Measurements from ENCODE around the gene GALT. TPM values are rescaled to one million over a fixed set of nuclear protein-coding genes. Genes with fewer than 3 reads are reported as not detected.

Gene GALT
- total RNA-seq, 1 donor from 2014 or later: 57.5 TPM

- Mint-ChIP-seq H3K27me3 (ENCODE audit: unreplicated experiment) (no peaks in the 10 kb centered on the region), H3K36me3 (ENCODE audit: unreplicated experiment) (no peaks in the 10 kb centered on the region)
- peak; percentile 65 for TF ChIP-seq CTCF (IDR thresholded peaks at IDR 0.05; ENCODE audit: partially characterized antibody, unreplicated experiment)
These were observed 28.7 kb downstream of the GALT start for GRCh38 chr9:34675048-34675714.

GRCh38 chr9:34675869-34676268 is 29.4 kb downstream of the GALT start:
- Mint-ChIP-seq H3K4me1 (ENCODE audit: low read depth, unreplicated experiment) (peaks cover 9% of the 10 kb centered on the region), H3K27ac (ENCODE audit: unreplicated experiment) (no peak overlapping the region), H3K36me3 (ENCODE audit: unreplicated experiment) (no peaks in the 10 kb centered on the region), H3K27me3 (ENCODE audit: unreplicated experiment) (no peaks in the 10 kb centered on the region), H3K4me3 (ENCODE audit: unreplicated experiment) (no peak overlapping the region), H3K9me3 (ENCODE audit: unreplicated experiment) (peaks cover 6% of the 10 kb centered on the region)
- no peak for DNase-seq
- no peak for TF ChIP-seq CTCF (IDR thresholded peaks at IDR 0.05; ENCODE audit: partially characterized antibody, unreplicated experiment)

More at GRCh38 chr9:34675048-34675714, 28.7 kb downstream of the GALT start:
- Mint-ChIP-seq H3K27ac (ENCODE audit: unreplicated experiment) (no peak overlapping the region), H3K4me1 (ENCODE audit: low read depth, unreplicated experiment) (peaks cover 11% of the 10 kb centered on the region), H3K4me3 (ENCODE audit: unreplicated experiment) (peak overlapping the region; percentile 34), H3K9me3 (ENCODE audit: unreplicated experiment) (peaks cover 7% of the 10 kb centered on the region)
- peak; percentile 82 for DNase-seq

- no peak for TF ChIP-seq CTCF (IDR thresholded peaks at IDR 0.05; ENCODE audit: partially characterized antibody, unreplicated experiment)
- DNase-seq: no peak
- peaks cover 9% of the 10 kb centered on the region for H3K9me3 Mint-ChIP-seq (ENCODE audit: unreplicated experiment)
- H3K27me3 Mint-ChIP-seq (ENCODE audit: unreplicated experiment): no peaks in the 10 kb centered on the region
- no peak overlapping the region for H3K4me3 Mint-ChIP-seq (ENCODE audit: unreplicated experiment)
- peaks cover 6% of the 10 kb centered on the region for H3K36me3 Mint-ChIP-seq (ENCODE audit: unreplicated experiment)
- no peaks in the 10 kb centered on the region for H3K4me1 Mint-ChIP-seq (ENCODE audit: low read depth, unreplicated experiment)
- H3K27ac Mint-ChIP-seq (ENCODE audit: unreplicated experiment): no peak overlapping the region
These were observed 37.7 kb downstream of the GALT start for GRCh38 chr9:34684145-34684544.

- no peak for DNase-seq
- Mint-ChIP-seq H3K27ac (ENCODE audit: unreplicated experiment) (no peak overlapping the region), H3K9me3 (ENCODE audit: unreplicated experiment) (peaks cover 9% of the 10 kb centered on the region), H3K4me3 (ENCODE audit: unreplicated experiment) (no peak overlapping the region), H3K36me3 (ENCODE audit: unreplicated experiment) (peaks cover 6% of the 10 kb centered on the region), H3K27me3 (ENCODE audit: unreplicated experiment) (no peaks in the 10 kb centered on the region), H3K4me1 (ENCODE audit: low read depth, unreplicated experiment) (no peaks in the 10 kb centered on the region)
- TF ChIP-seq CTCF (IDR thresholded peaks at IDR 0.05; ENCODE audit: partially characterized antibody, unreplicated experiment): no peak
These were observed 38.3 kb downstream of the GALT start for GRCh38 chr9:34684816-34685215.

GRCh38 chr9:34685591-34685990 is 39.1 kb downstream of the GALT start:
- peaks cover 9% of the 10 kb centered on the region for H3K9me3 Mint-ChIP-seq (ENCODE audit: unreplicated experiment)
- no peak overlapping the region for H3K27ac Mint-ChIP-seq (ENCODE audit: unreplicated experiment)
- H3K4me3 Mint-ChIP-seq (ENCODE audit: unreplicated experiment): no peak overlapping the region

More at GRCh38 chr9:34685591-34685990, 39.1 kb downstream of the GALT start:
- TF ChIP-seq CTCF (IDR thresholded peaks at IDR 0.05; ENCODE audit: partially characterized antibody, unreplicated experiment): no peak
- Mint-ChIP-seq H3K27me3 (ENCODE audit: unreplicated experiment) (no peaks in the 10 kb centered on the region), H3K4me1 (ENCODE audit: low read depth, unreplicated experiment) (no peaks in the 10 kb centered on the region), H3K36me3 (ENCODE audit: unreplicated experiment) (peaks cover 6% of the 10 kb centered on the region)
- no peak for DNase-seq
